Immature natural killer cell (primary cell): ENCODE measurements around the gene GPSM1. TPM values are rescaled to one million over a fixed set of nuclear protein-coding genes. Genes with fewer than 3 reads are reported as not detected.

Experiments used
- DNase-seq, 3 donors: peaks; one replicate each; pipeline ENCODE4 v3.0.0; 2022; ENCODE audit warnings: mixed read lengths in 1 of 3
- H3K27ac Mint-ChIP-seq, 6 donors: one replicate each; pipeline ENCODE4 v1.8.0; 2020; ENCODE audit warnings: mixed read lengths in 6 of 6, mild to moderate bottlenecking in 5 of 6, inconsistent platforms in 4 of 6, moderate library complexity in 3 of 6
- H3K27me3 Mint-ChIP-seq, 3 donors: one replicate each; pipeline ENCODE4 v1.8.0; 2020 to 2021; ENCODE audit warnings: low read depth in 3 of 3, mild to moderate bottlenecking in 3 of 3, mixed read lengths in 3 of 3, moderate library complexity in 3 of 3, inconsistent platforms in 1 of 3
- H3K36me3 Mint-ChIP-seq, 3 donors: one replicate each; pipeline ENCODE4 v1.8.0; 2020; ENCODE audit warnings: mixed read lengths in 3 of 3, inconsistent platforms in 2 of 3, mild to moderate bottlenecking in 2 of 3
- H3K4me1 Mint-ChIP-seq, 2 donors: one replicate each; pipeline ENCODE4 v1.8.0; 2020; ENCODE audit warnings: inconsistent platforms in 2 of 2, mild to moderate bottlenecking in 2 of 2, mixed read lengths in 2 of 2, moderate library complexity in 1 of 2
- H3K4me3 Mint-ChIP-seq, 5 donors: one replicate each; pipeline ENCODE4 v1.8.0; 2020; ENCODE audit warnings: mild to moderate bottlenecking in 5 of 5, mixed read lengths in 5 of 5, inconsistent platforms in 3 of 5, moderate library complexity in 3 of 5
- H3K9me3 Mint-ChIP-seq, 6 donors: one replicate each; pipeline ENCODE4 v1.8.0; 2020; ENCODE audit warnings: mild to moderate bottlenecking in 6 of 6, mixed read lengths in 6 of 6, inconsistent platforms in 4 of 6, moderate library complexity in 3 of 6
- polyA plus RNA-seq, 3 donors: library from polyadenylated mRNA; unstranded; fragments of 300-500 nt; fragmentation: Illumina TruSeq; gene quantifications; one replicate each; pipeline ENCODE4 v1.2.3, GENCODE V29; 2021

The GPSM1 gene
- polyA plus RNA-seq, 3 donors from 2014 or later, result 0.43 to 1.3 TPM; not detected in 1

DNA sequence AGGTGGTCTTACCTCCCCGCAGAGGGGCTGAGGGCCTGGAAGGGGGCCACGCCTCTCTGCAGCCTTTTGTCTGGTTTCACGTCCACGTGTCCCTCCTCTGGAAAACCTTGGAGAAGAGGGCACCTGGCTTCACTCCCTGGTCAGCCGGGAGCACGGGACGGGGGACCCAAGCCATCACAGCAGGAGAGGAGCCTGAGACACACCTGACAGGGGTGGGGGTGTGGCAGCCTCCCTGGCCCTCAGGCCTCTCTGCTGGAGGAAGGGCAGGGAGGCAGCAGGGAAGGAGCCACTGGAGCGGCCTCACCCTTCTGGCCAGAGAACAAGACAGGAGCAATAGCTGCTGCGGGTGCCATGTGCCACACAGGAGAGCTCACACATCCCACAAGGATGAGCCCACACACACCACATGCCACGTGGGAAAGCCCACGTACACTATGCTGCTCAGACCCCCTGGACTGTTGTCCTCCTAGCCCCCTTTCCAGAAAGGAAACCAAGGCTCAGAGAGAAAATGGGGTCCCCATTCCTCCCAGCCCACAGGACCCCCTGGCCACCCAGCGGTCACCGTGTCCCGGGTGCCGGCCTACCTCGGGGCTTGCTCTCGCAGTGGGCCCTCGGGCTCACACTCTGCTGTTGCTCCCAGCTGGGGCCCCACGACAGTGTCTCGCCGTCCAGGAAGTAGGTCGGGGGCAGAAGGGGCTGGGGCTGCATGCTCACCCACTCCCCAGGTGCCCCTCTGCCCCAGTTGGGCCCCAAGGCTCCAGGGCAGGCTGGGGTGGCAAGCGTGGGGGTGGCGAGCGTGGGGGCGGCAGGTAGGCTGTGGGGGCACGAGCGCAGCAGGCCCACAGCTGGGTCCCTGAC lies 41.6 kb upstream of the GPSM1 start:
- no peaks in the 10 kb centered on the region for H3K9me3 Mint-ChIP-seq
- H3K27me3 Mint-ChIP-seq, result peaks cover 2 to 4% (median 2%) of the 10 kb centered on the region in 3 donors
- no peak for DNase-seq
- H3K27ac Mint-ChIP-seq, result no peak overlapping the region
- H3K4me3 Mint-ChIP-seq, result no peak overlapping the region
- no peaks in the 10 kb centered on the region for H3K36me3 Mint-ChIP-seq
- peaks cover 0 to 4% of the 10 kb centered on the region in 2 donors for H3K4me1 Mint-ChIP-seq

DNA sequence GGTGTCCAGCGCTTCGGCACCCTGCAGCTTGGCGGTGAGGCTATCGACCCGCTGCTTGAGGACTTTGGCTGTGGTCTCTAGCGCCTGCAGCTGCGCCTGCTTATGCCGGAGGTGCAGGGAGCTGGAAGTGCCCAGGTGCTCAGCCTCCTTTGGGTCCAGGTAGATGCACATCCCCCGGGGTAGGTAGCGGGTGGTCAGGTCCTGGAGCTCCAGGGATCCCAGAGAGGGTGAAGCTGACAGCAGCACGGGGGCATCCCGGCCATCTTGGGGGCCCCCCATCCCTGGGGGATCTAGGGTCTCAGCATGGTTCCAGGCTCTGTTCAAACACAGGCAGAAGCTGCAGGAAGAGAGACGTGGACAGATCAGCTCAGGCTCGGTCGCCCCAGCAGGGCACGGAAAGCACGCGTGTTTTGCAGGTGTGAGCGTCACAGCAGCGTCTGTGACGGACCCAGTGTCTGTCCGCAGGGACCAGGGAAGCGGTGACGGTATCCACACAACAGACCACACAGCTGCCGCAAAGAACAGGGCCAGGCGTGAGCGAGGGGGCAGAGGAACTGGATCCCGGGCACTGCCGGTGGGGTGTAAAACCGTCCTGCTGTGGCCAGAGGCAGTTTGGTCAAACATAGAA lies 40.9 kb upstream of the GPSM1 start:
- Mint-ChIP-seq H3K27ac (peak overlapping the region in 2 of 6 donors; percentile 32 to 50), H3K9me3 (no peaks in the 10 kb centered on the region)

DNA sequence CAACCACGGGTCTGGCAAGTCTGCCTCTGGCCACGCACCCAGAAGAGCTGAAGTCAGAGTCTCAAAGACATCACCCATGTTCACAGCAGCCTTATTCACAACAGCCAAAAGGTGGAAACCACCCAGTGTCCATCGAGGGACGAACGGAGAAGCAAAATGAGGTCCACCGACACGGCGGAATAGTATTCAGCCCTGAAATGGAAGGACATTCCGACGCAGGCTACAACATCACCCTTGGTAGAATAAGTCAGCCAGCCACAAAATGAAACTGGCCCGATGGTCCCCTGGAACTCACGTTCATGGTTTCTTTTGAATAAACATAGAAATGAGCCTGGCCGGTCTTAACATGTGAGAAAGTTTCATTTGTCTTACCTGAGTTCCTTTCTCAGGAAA lies 40.4 kb upstream of the GPSM1 start:
- Mint-ChIP-seq H3K27ac (no peak overlapping the region), H3K9me3 (no peaks in the 10 kb centered on the region), H3K4me1 (peaks cover 0 to 3% of the 10 kb centered on the region in 2 donors), H3K27me3 (peaks cover 0 to 2% (median 2%) of the 10 kb centered on the region in 3 donors), H3K36me3 (no peaks in the 10 kb centered on the region), H3K4me3 (no peak overlapping the region)
- DNase-seq, result no peak

More for the DNA sequence above, 40.9 kb upstream of the GPSM1 start:
- H3K4me1 Mint-ChIP-seq, result peaks cover 0 to 4% of the 10 kb centered on the region in 2 donors
- no peak overlapping the region for H3K4me3 Mint-ChIP-seq
- peaks cover 0 to 2% (median 2%) of the 10 kb centered on the region in 3 donors for H3K27me3 Mint-ChIP-seq
- DNase-seq, result no peak
- no peaks in the 10 kb centered on the region for H3K36me3 Mint-ChIP-seq

DNA sequence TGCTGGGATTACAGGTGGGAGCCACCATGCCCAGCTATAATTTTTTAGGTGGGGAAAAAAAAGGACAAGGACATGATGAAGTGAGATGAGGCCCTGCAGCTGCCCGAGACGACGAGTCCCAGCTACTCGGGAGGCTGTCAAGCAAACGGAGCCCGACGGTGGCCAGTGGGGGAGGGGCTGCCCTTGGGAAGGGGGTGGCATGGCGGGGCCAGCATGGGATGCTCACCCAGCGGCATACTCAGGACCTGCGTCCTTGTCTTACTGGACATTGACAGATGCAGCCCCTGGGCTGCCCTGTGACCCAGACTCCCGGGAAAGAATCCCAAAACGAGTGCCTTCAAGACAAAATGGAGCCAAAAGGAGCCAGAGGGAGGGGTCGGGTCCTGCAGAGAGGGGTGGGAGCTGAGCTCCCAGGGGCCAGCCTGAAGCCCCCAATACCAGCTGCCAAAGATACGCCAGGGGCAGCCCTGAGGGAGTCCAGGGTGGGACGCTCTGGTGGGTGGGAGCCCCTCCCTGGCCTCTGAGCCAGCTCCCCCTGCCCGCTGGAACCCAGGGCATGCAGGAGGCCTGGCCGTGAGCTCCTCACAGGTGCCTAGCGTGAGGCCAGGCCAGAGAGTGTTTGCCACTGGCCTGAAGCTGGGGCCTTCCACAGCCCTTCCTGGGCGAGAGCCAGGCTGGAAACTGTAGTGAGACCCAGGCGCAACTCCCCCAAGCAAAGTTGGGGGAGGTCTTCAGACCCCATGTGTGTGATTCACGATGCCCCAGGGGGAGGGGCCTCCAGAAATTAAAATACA lies 39.2 kb upstream of the GPSM1 start:
- Mint-ChIP-seq H3K27me3 (peaks cover 0 to 2% (median 0%) of the 10 kb centered on the region in 3 donors), H3K9me3 (no peaks in the 10 kb centered on the region), H3K36me3 (no peaks in the 10 kb centered on the region), H3K4me1 (peaks cover 0 to 1% of the 10 kb centered on the region in 2 donors), H3K27ac (no peak overlapping the region), H3K4me3 (no peak overlapping the region)
- no peak for DNase-seq

DNA sequence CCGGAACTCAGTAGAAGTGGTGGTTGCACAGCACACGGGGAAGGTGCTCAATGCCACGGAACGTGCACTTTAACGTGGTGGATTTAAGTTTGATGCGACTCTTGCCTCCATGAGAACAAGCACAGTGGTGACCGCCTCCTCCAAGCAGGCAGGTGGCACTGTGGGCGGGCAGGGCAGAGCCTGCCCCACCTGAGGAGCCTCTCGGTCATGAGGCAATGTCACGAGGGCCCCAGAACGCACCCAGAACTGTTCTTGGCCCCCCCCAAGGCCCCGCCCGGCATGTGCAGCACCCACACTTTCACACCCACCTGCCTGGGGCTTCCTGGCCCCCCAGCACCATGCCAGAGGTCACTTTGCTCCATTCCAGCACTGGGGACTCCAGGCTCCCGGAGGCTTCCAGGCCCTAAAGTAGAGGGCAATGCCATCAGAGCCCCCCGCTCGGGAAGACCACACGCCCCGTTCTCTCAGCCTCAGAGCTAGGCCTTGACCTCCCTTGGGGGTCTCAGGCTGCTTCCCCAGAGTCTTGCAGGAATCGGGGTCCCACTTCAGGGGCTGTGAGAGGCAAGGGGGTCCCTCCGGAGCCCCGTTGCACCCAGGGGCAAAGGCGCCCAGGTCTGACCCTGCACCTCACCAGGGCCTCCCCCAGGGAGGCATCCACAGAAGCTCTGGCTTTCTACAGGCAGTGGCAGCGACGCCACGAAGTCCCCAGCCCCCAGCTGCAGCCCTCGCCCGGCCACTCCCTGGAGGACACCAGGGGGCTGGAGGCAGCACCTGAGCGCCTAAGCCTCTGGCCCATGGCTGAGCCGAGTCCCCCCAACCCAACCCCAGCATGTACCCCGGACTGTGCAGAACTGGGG lies 37.5 kb upstream of the GPSM1 start:
- H3K36me3 Mint-ChIP-seq, result no peaks in the 10 kb centered on the region
- no peaks in the 10 kb centered on the region for H3K27me3 Mint-ChIP-seq
- no peak for DNase-seq
- no peaks in the 10 kb centered on the region for H3K4me1 Mint-ChIP-seq
- no peaks in the 10 kb centered on the region for H3K9me3 Mint-ChIP-seq
- no peak overlapping the region for H3K4me3 Mint-ChIP-seq
- H3K27ac Mint-ChIP-seq, result no peak overlapping the region

DNA sequence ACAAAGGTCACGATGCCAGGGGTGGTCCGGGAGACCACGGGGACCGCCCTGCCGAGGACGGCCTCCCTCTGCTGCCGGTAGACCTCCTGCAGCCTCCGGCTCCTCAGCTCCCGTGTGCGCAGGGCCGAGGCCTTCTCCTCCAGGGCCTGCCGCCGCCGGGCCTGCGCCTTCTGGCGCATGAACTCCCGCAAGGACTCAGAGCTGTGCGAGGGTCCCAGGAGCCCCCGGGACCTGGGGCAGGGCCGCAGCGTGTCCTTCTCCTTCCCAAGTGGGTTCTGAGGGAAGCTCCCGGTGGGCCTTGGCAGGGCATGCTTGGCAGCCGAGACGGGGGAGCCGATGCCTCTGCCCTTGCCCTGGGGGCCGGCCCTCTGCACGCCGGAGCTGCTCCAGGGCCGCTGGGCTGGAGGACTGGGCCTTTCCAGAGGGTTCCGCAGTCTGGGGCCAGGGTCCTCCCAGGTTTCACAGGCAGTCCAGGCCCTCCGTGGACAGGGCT lies 36.8 kb upstream of the GPSM1 start:
- H3K36me3 Mint-ChIP-seq, result no peaks in the 10 kb centered on the region
- no peak overlapping the region for H3K4me3 Mint-ChIP-seq
- H3K27me3 Mint-ChIP-seq, result no peaks in the 10 kb centered on the region
- DNase-seq, result no peak
- H3K9me3 Mint-ChIP-seq, result no peaks in the 10 kb centered on the region
- no peaks in the 10 kb centered on the region for H3K4me1 Mint-ChIP-seq
- H3K27ac Mint-ChIP-seq, result no peak overlapping the region

DNA sequence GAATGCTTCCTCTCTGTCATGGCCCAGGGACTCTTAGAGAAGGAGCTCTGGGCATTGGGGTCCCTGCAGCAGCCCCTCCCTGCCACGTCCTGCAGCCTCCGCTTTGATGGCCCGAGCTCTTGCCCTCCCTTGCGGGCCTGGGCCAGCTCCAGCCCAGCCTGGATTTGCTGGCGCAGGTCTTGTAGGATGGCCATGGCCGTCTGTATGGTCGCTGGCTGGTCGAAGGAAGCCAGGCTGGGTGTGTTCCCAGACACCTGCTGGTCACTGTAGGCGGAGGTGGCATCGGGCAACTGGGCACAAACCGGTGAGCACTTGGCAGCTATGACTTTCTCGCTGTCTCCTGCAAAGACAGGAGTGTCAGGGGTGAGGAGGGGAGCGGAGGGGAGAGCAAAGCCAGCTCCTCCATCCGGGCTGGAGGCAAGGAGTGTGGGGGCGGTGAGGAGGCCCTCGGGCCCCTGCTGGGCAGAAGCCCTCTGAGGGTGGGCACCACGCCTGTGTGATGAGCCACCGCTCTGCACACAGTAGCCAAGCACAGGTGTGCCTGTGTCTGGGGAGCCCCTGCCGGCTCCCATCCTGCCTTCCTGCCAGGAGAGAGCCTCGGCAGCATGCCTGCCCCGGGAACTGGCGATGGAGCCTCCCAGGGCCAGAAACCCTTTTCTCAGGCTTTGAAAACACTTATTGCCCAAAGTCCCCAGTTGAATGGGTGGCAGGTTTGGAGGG lies 35.9 kb upstream of the GPSM1 start:
- H3K36me3 Mint-ChIP-seq, result no peaks in the 10 kb centered on the region
- H3K27ac Mint-ChIP-seq, result no peak overlapping the region
- no peaks in the 10 kb centered on the region for H3K27me3 Mint-ChIP-seq
- H3K4me1 Mint-ChIP-seq, result no peaks in the 10 kb centered on the region
- no peaks in the 10 kb centered on the region for H3K9me3 Mint-ChIP-seq
- DNase-seq, result no peak
- no peak overlapping the region for H3K4me3 Mint-ChIP-seq

DNA sequence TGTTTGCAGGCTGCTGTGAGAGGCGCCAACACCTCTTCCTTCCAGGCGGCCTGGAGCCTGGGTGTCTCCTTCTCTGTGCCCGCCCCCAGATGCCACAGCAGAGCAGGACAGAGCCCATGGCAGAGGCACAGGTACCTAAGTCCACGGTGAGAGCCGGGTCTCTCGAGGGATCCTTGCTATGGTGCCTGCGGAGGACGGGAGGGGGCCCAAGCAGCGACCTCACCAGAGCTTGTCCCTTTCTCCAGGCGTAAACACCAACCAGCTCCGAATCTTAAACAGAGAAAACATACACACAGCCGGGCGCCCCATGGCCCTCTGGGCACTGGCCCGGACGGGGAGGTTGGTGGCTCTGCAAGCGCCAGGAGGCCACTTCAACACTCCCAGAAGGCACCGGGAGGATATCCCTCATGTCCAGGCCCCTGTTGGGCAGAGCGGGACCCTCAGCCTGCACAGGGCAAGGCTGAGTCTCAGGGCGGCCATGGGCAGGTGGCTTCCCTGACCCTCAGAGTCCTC lies 35.3 kb upstream of the GPSM1 start:
- DNase-seq, result no peak
- Mint-ChIP-seq H3K36me3 (no peaks in the 10 kb centered on the region), H3K27ac (no peak overlapping the region), H3K4me3 (no peak overlapping the region), H3K9me3 (no peaks in the 10 kb centered on the region), H3K27me3 (no peaks in the 10 kb centered on the region), H3K4me1 (no peaks in the 10 kb centered on the region)

DNA sequence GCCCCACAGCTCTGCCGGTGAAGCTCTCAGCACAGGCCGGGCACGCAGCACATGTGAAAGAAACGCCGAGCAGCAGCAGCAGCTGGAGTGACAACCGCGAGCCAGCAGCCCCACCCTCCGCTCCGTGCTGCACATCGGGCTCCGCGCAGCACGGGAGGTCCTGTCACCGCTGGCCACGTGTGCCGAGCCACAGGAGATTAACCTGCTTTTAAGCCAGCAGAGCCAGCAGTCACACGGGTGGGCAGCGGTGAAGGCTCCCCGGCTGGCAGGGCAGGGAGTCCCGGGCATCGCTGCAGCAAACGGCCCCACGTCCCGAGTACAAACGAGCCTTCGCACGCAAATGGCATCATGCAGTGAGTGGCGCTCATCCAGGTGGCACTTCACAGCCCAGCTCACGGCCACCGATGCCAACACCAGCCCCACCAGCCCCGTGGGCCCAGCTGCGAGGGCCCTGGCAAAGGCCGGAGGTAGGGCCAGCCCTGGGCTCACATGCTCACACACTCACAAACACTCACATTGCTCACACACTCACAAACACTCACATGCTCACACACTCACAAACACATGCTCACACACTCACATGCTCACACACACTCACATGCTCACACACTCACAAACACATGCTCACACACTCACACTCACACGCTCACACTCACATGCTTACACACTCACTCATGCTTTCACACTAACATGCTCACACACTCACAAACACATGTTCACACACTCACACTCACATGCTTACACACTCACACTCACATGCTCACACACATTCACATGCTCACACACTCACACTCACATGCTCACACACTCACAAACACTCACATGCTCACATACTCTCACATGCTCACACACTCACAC lies 34.5 kb upstream of the GPSM1 start:
- H3K4me3 Mint-ChIP-seq, result no peak overlapping the region
- H3K27me3 Mint-ChIP-seq, result no peaks in the 10 kb centered on the region
- no peaks in the 10 kb centered on the region for H3K4me1 Mint-ChIP-seq
- H3K27ac Mint-ChIP-seq, result no peak overlapping the region
- no peak for DNase-seq
- H3K36me3 Mint-ChIP-seq, result no peaks in the 10 kb centered on the region
- no peaks in the 10 kb centered on the region for H3K9me3 Mint-ChIP-seq

DNA sequence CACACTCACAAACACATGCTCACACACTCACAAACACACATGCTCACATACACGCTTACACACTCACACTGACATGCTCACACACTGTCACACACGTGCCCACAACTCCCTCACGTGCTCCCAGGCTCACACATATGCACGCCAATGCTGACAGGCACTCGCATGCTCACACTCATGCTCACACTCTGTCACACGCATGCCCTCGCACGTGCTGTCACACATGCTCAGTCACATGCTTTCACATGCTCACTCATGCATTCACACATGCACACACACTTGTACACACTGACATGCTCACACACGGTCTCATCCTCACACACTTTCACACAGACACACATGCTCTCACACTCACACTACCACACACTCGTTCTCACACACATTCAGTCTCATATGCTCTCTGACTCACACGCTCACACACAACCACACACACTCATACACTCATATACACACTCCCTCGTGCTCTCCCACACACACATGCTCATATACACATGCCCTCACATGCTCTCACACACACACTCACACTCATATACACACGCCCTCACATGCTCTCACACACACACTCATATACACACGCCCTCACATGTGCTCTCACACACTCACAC lies 33.8 kb upstream of the GPSM1 start:
- Mint-ChIP-seq H3K27me3 (peaks cover 0 to 2% (median 0%) of the 10 kb centered on the region in 3 donors), H3K4me3 (no peak overlapping the region), H3K27ac (no peak overlapping the region), H3K36me3 (no peaks in the 10 kb centered on the region), H3K4me1 (no peaks in the 10 kb centered on the region), H3K9me3 (no peaks in the 10 kb centered on the region)
- DNase-seq, result no peak

DNA sequence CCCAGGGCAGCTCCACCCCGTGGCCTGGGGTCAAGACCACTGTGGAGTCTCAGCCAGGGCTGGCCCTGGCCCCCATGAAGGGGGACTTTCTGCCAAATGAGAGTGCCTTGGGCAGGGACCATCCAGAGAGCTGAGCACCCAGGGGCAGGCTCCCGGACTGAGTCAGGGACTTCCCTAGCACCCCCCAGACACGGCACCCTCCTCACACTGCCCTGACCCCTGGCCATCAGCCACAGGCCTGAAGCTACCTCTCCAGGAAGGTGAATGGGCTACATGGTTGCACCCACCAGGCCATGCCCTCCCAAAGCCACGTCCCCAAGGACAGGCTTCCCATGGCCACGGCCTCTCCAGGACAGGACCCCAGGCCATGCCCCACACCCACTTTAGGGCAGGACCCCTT lies 32.9 kb upstream of the GPSM1 start:
- no peak overlapping the region for H3K4me3 Mint-ChIP-seq
- peaks cover 0 to 2% (median 2%) of the 10 kb centered on the region in 3 donors for H3K27me3 Mint-ChIP-seq
- no peak for DNase-seq
- H3K4me1 Mint-ChIP-seq, result no peaks in the 10 kb centered on the region
- no peaks in the 10 kb centered on the region for H3K36me3 Mint-ChIP-seq
- H3K27ac Mint-ChIP-seq, result no peak overlapping the region
- no peaks in the 10 kb centered on the region for H3K9me3 Mint-ChIP-seq

DNA sequence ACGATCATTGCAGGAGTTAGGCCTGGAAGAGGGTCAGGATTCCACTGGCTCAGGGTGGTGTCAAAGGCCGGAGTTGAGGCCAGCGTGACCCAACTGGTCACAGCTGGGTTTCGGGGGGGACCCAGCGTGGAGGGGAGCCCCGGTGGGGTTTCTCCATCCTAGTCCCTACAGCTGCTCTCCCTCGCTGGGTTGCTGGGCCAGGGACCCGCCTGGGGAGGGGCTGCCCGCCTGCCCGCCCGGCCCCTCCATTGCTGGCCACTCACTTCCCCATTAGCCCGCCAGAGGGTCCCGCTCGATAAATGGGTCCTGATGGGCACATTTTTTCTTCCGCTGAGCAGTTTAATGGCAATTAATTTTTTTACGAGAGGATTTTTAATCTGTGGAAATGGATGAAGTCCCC lies 32.3 kb upstream of the GPSM1 start:
- DNase-seq, result no peak
- H3K4me3 Mint-ChIP-seq, result no peak overlapping the region
- no peaks in the 10 kb centered on the region for H3K36me3 Mint-ChIP-seq
- H3K27ac Mint-ChIP-seq, result no peak overlapping the region
- no peaks in the 10 kb centered on the region for H3K9me3 Mint-ChIP-seq
- H3K27me3 Mint-ChIP-seq, result peaks cover 0 to 2% (median 2%) of the 10 kb centered on the region in 3 donors
- no peaks in the 10 kb centered on the region for H3K4me1 Mint-ChIP-seq
